ENCODE data around the gene TFEC. TPM values are rescaled to one million over a fixed set of nuclear protein-coding genes. Genes with fewer than 3 reads are reported as not detected.

The TFEC gene
- total and polyA plus RNA-seq, 7 experiments from 2014 or later, result 0.97 to 15.4 (median 1.7) TPM; not detected in 3

DNA sequence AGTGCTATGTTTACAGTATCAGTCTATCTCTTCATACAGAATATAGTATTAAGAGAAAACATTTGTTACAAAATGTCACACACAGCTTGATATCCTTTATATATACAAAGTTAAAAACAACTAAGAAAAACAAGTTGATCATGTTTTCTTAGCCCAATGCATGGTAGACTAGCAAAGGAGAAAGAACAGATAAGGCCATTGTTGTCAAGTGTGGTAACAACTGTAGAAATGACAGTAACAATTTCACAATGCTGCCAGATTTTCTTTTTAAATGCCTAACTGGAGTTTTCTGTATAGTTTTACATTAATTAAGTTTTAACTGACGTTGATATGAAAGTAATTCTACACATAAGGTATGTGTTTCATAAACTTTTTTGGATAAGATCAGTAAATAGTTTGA lies 65.8 kb downstream of the TFEC start:
- Mint-ChIP-seq H3K27ac (no peak overlapping the region), H3K9me3 (peaks cover 0 to 2% (median 0%) of the 10 kb centered on the region in 11 donors), H3K36me3 (no peaks in the 10 kb centered on the region), H3K4me3 (no peak overlapping the region), H3K27me3 (no peaks in the 10 kb centered on the region), H3K4me1 (no peaks in the 10 kb centered on the region)
- no peak for DNase-seq
- Histone ChIP-seq H3K9me3 (ENCODE audit: control insufficient read depth in 2 of 3, low read length in 3 of 3) (no peaks in the 10 kb centered on the region), H3K4me1 (ENCODE audit: control insufficient read depth in 2 of 2, insufficient read depth in 2 of 2, low read length in 2 of 2) (no peaks in the 10 kb centered on the region), H3K4me3 (ENCODE audit: low read length) (no peak overlapping the region), H3K27ac (ENCODE audit: low read depth, low read length) (no peak overlapping the region), H3K36me3 (ENCODE audit: control insufficient read depth in 2 of 3, insufficient read depth in 3 of 3, low read length in 3 of 3) (no peaks in the 10 kb centered on the region), H3K27me3 (ENCODE audit: control insufficient read depth in 2 of 2, insufficient read depth in 2 of 2, low read length in 2 of 2) (no peaks in the 10 kb centered on the region)
- ATAC-seq, result no peak
- ChIA-PET CTCF (no interaction called here), POLR2A (no interaction called here)
- intact Hi-C loops (cut with micrococcal nuclease), result no loop called here

DNA sequence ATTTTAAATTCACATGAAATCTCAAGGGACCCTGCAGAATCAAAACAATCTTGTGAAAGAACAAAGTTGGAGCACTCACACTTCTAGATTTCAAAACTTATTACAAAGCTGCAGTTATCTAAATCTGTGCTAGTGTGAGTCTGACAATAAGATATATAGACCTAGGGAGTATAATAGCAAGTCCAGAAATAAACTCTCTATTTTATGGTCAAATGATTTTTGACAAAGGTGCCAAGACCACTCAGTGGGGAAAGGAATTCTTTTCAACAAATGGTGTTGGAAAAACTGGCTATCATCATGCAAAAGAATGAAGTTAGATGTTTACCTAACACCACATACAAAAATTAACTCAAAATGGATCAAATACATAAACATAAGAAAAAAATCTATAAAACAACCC lies 68.2 kb downstream of the TFEC start:
- intact Hi-C loops (cut with micrococcal nuclease), result no loop called here
- no peaks in the 10 kb centered on the region for H3K36me3 ChIP-seq (ENCODE audit: control insufficient read depth in 2 of 3, insufficient read depth in 3 of 3, low read length in 3 of 3)
- POLR2A ChIA-PET, result no interaction called here
- H3K9me3 ChIP-seq (ENCODE audit: control insufficient read depth in 2 of 3, low read length in 3 of 3), result no peaks in the 10 kb centered on the region
- H3K27ac ChIP-seq (ENCODE audit: low read depth, low read length), result no peak overlapping the region
- no peak overlapping the region for H3K4me3 Mint-ChIP-seq
- no peak overlapping the region for H3K27ac Mint-ChIP-seq
- no peaks in the 10 kb centered on the region for H3K4me1 ChIP-seq (ENCODE audit: control insufficient read depth in 2 of 2, insufficient read depth in 2 of 2, low read length in 2 of 2)
- H3K9me3 Mint-ChIP-seq, result peaks cover 0 to 6% (median 0%) of the 10 kb centered on the region in 11 donors
- no peak for ATAC-seq
- H3K27me3 ChIP-seq (ENCODE audit: control insufficient read depth in 2 of 2, insufficient read depth in 2 of 2, low read length in 2 of 2), result no peaks in the 10 kb centered on the region
- DNase-seq, result no peak
- CTCF ChIA-PET, result no interaction called here
- no peaks in the 10 kb centered on the region for H3K4me1 Mint-ChIP-seq
- H3K4me3 ChIP-seq (ENCODE audit: low read length), result no peak overlapping the region
- H3K27me3 Mint-ChIP-seq, result no peaks in the 10 kb centered on the region
- H3K36me3 Mint-ChIP-seq, result no peaks in the 10 kb centered on the region

DNA sequence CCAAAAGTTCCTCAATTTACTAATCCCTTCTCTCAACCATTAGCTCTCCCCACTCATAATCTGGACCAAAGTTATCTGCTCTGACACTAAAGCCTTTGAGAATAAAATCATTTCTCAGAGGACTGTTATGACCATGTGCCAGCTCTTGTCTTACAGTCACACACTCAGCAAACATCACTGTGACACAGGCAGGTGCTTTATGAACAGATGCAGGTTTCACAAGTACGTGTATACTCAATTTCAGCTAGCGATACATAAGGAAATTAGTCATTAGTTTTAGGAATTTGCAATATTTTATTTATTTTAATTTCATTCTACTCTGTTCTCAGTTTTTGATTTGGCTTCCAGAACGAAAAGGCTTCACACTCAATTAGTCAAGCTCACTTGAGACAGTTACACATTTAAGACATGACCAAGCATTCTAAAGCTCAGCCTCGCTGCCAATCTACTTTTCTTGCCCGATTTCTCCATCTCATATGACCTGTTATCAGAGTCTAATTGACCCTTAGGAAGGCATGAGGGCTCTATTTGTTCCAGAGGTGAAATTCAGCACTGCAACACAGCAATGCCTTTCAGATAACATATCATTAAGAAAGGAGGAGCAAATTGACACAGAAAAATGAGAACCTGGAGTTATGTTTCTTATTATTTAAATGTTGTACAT lies 76.8 kb downstream of the TFEC start:
- intact Hi-C loops (cut with micrococcal nuclease), result no loop called here
- Mint-ChIP-seq H3K9me3 (no peaks in the 10 kb centered on the region), H3K27ac (no peak overlapping the region), H3K4me1 (no peaks in the 10 kb centered on the region), H3K27me3 (no peaks in the 10 kb centered on the region), H3K4me3 (no peak overlapping the region), H3K36me3 (no peaks in the 10 kb centered on the region)
- CTCF ChIA-PET, result no interaction called here
- Histone ChIP-seq H3K27ac (ENCODE audit: low read depth, low read length) (no peak overlapping the region), H3K4me3 (ENCODE audit: low read length) (no peak overlapping the region), H3K27me3 (ENCODE audit: control insufficient read depth in 2 of 2, insufficient read depth in 2 of 2, low read length in 2 of 2) (no peaks in the 10 kb centered on the region), H3K36me3 (ENCODE audit: control insufficient read depth in 2 of 3, insufficient read depth in 3 of 3, low read length in 3 of 3) (no peaks in the 10 kb centered on the region), H3K9me3 (ENCODE audit: control insufficient read depth in 2 of 3, low read length in 3 of 3) (no peaks in the 10 kb centered on the region), H3K4me1 (ENCODE audit: control insufficient read depth in 2 of 2, insufficient read depth in 2 of 2, low read length in 2 of 2) (no peaks in the 10 kb centered on the region)
- POLR2A ChIA-PET, result no interaction called here
- DNase-seq, result no peak
- ATAC-seq, result no peak

DNA sequence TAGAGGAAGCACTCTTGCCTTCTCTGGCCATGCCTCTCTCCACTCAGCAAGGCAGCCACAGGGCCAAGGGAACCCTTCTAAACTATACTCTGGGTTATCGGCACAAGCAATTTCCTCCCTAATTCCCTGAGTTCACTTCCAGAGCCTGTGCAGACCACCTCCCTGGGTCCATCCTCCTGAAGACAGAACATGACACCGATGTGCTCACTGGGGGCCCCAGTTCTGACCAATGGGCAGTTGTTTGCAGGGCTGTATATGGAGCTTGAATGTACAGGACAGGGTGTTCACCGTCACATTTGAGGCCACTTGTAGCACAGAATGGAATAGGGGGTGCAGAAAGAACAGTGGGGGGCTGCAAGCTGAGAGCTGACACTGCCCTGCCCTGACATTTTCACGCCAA lies 77.7 kb downstream of the TFEC start:
- H3K36me3 ChIP-seq (ENCODE audit: control insufficient read depth in 2 of 3, insufficient read depth in 3 of 3, low read length in 3 of 3), result no peaks in the 10 kb centered on the region
- ChIA-PET POLR2A (no interaction called here), CTCF (no interaction called here)
- H3K27ac ChIP-seq (ENCODE audit: low read depth, low read length), result no peak overlapping the region
- Mint-ChIP-seq H3K27me3 (no peaks in the 10 kb centered on the region), H3K4me1 (no peaks in the 10 kb centered on the region), H3K27ac (no peak overlapping the region), H3K4me3 (no peak overlapping the region), H3K9me3 (no peaks in the 10 kb centered on the region), H3K36me3 (no peaks in the 10 kb centered on the region)
- no peak for DNase-seq
- no peaks in the 10 kb centered on the region for H3K4me1 ChIP-seq (ENCODE audit: control insufficient read depth in 2 of 2, insufficient read depth in 2 of 2, low read length in 2 of 2)
- H3K27me3 ChIP-seq (ENCODE audit: control insufficient read depth in 2 of 2, insufficient read depth in 2 of 2, low read length in 2 of 2), result no peaks in the 10 kb centered on the region
- ATAC-seq, result no peak
- H3K4me3 ChIP-seq (ENCODE audit: low read length), result no peak overlapping the region
- intact Hi-C loops (cut with micrococcal nuclease), result no loop called here
- no peaks in the 10 kb centered on the region for H3K9me3 ChIP-seq (ENCODE audit: control insufficient read depth in 2 of 3, low read length in 3 of 3)

DNA sequence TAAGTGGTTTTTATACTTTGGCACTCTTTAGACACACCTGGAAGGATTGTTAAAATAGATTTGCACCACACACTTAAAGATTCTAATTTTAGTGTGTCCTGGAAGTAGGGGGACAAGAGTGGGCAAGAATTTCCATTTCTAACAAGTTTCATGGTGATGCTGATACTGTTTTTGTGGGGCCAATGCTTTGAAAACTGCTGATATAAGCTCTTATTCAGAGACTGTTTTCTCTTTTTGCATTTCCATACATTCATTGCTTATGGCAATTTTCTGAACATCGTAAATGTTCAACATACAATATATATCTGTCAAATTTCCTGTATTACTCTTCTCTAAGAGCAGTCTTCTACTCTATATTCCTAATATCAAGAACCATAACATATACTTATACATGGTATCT lies 79.0 kb downstream of the TFEC start:
- ATAC-seq (no peak), DNase-seq (no peak)
- POLR2A ChIA-PET, result no interaction called here
- CTCF ChIA-PET, result no interaction called here
- H3K36me3 Mint-ChIP-seq, result no peaks in the 10 kb centered on the region
- Histone ChIP-seq H3K36me3 (ENCODE audit: control insufficient read depth in 2 of 3, insufficient read depth in 3 of 3, low read length in 3 of 3) (no peaks in the 10 kb centered on the region), H3K4me3 (ENCODE audit: low read length) (no peak overlapping the region), H3K4me1 (ENCODE audit: control insufficient read depth in 2 of 2, insufficient read depth in 2 of 2, low read length in 2 of 2) (no peaks in the 10 kb centered on the region), H3K27ac (ENCODE audit: low read depth, low read length) (no peak overlapping the region), H3K27me3 (ENCODE audit: control insufficient read depth in 2 of 2, insufficient read depth in 2 of 2, low read length in 2 of 2) (no peaks in the 10 kb centered on the region), H3K9me3 (ENCODE audit: control insufficient read depth in 2 of 3, low read length in 3 of 3) (no peaks in the 10 kb centered on the region)
- H3K9me3 Mint-ChIP-seq, result peaks cover 0 to 2% (median 0%) of the 10 kb centered on the region in 11 donors
- H3K27ac Mint-ChIP-seq, result no peak overlapping the region
- H3K4me1 Mint-ChIP-seq, result no peaks in the 10 kb centered on the region
- intact Hi-C loops (cut with micrococcal nuclease), result no loop called here
- H3K4me3 Mint-ChIP-seq, result no peak overlapping the region
- no peaks in the 10 kb centered on the region for H3K27me3 Mint-ChIP-seq

DNA sequence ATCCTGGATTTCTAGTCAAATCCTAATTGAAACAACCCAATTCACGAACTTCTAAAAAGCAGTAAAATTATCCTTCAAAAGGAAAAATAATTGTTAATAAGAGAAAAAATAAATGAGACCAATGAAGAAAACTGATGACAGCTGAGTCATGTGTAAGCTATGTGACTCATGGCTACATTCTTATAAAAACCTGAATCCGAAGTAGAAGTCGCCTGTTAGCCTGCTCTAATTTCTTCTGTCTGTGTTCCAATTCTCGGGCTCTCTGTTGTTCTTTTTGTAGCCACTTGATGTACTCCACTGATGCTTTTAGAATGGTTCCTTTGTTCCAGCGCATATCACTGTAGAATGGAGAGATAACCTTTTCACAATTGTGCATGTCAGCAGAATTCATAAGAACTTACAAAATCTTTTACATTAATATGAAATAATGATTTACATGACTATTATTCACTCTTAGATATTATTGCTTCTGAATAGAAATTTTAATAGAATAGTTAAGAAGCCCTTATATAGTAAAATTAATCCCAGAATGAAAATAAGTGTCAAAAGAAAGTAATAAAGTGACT lies 88.8 kb downstream of the TFEC start:
- no peaks in the 10 kb centered on the region for H3K36me3 ChIP-seq (ENCODE audit: control insufficient read depth in 2 of 3, insufficient read depth in 3 of 3, low read length in 3 of 3)
- H3K27me3 Mint-ChIP-seq, result peaks cover 0 to 3% (median 0%) of the 10 kb centered on the region in 5 donors
- ChIA-PET POLR2A (no interaction called here), CTCF (no interaction called here)
- no peak overlapping the region for H3K27ac ChIP-seq (ENCODE audit: low read depth, low read length)
- no peaks in the 10 kb centered on the region for H3K36me3 Mint-ChIP-seq
- ATAC-seq (no peak), DNase-seq (no peak)
- no peak overlapping the region for H3K27ac Mint-ChIP-seq
- H3K27me3 ChIP-seq (ENCODE audit: control insufficient read depth in 2 of 2, insufficient read depth in 2 of 2, low read length in 2 of 2), result no peaks in the 10 kb centered on the region
- intact Hi-C loops (cut with micrococcal nuclease), result no loop called here
- no peaks in the 10 kb centered on the region for H3K9me3 ChIP-seq (ENCODE audit: control insufficient read depth in 2 of 3, low read length in 3 of 3)
- H3K4me3 Mint-ChIP-seq, result no peak overlapping the region
- no peaks in the 10 kb centered on the region for H3K4me1 Mint-ChIP-seq
- H3K4me1 ChIP-seq (ENCODE audit: control insufficient read depth in 2 of 2, insufficient read depth in 2 of 2, low read length in 2 of 2), result no peaks in the 10 kb centered on the region
- no peak overlapping the region for H3K4me3 ChIP-seq (ENCODE audit: low read length)
- no peaks in the 10 kb centered on the region for H3K9me3 Mint-ChIP-seq

DNA sequence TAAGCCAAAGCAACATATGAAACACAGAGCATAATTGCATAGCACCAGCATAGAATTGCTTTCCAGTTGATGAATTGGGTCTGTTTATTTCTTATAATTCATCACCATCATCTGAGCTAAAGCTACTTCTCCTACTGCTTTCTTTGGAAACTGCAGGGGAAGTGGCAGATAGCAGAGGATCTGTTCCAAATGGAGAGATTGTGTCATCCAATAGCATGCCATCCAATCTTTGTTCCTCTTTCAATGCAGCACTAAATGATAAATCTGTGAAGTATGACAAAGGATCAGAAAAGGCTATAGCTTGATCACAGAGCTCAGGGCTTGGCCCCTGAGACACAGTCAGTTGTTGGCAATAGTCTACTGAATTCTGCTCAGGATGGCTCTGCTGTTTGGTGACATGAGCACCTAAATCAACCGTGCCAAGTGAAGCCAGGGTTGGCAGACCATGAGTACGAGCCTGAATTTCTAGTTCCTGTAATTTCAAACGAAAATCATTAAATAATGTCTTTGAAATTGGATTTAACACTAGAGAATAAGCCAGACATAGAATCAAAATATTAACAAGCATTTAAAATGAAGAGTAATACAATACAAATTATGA lies 90.0 kb downstream of the TFEC start:
- intact Hi-C loops (cut with micrococcal nuclease), result no loop called here
- ChIA-PET CTCF (no interaction called here), POLR2A (no interaction called here)
- Mint-ChIP-seq H3K4me1 (no peaks in the 10 kb centered on the region), H3K36me3 (no peaks in the 10 kb centered on the region), H3K9me3 (no peaks in the 10 kb centered on the region), H3K27me3 (peaks cover 0 to 3% (median 0%) of the 10 kb centered on the region in 5 donors), H3K4me3 (no peak overlapping the region), H3K27ac (no peak overlapping the region)
- Histone ChIP-seq H3K4me1 (ENCODE audit: control insufficient read depth in 2 of 2, insufficient read depth in 2 of 2, low read length in 2 of 2) (no peaks in the 10 kb centered on the region), H3K4me3 (ENCODE audit: low read length) (no peak overlapping the region), H3K27ac (ENCODE audit: low read depth, low read length) (no peak overlapping the region), H3K27me3 (ENCODE audit: control insufficient read depth in 2 of 2, insufficient read depth in 2 of 2, low read length in 2 of 2) (no peaks in the 10 kb centered on the region), H3K36me3 (ENCODE audit: control insufficient read depth in 2 of 3, insufficient read depth in 3 of 3, low read length in 3 of 3) (no peaks in the 10 kb centered on the region), H3K9me3 (ENCODE audit: control insufficient read depth in 2 of 3, low read length in 3 of 3) (no peaks in the 10 kb centered on the region)
- DNase-seq (no peak), ATAC-seq (no peak)

Data from naive thymus-derived CD4-positive, alpha-beta T cell (primary cell).